K562 (cell line): ENCODE data around the gene RPL22. TPM values are rescaled to one million over a fixed set of nuclear protein-coding genes. Genes with fewer than 3 reads are reported as not detected.

ENCODE experiments used
- ATAC-seq: fragments of 200-7000 bp; cut with Tn5 transposase; 3 replicates; pipeline ENCODE4 v1.9.1; 2020; ENCODE audit warnings: moderate library complexity
- BruUV-seq: library from RNA; stranded (reverse); fragments of 400-500 nt; replicated peaks from 2 replicates; lab custom pipeline; 2021; lab: Mats Ljungman, UMichigan
- CTCF ChIA-PET: fragments of 300-600 bp; formaldehyde crosslinking; extraction: SDS; loops from one replicate; lab custom pipeline; 2021; ENCODE audit warnings: low intra/inter-chr PET ratio; lab: Yijun Ruan, JAX
- POLR2A ChIA-PET: fragments of 300-600, 350-650 bp; sonication (Branson Sonifier 250); formaldehyde crosslinking; extraction: SDS; loops from one replicate; lab custom pipeline; 2021; ENCODE audit warnings: antibody characterized with exemption, inconsistent platforms; lab: Yijun Ruan, JAX
- DNase-seq, 4 experiments: peaks; one replicate each; pipeline versions ENCODE4 v3.0.0 to v3.0.0-alpha.2; 2011 to 2018; ENCODE audit warnings: low spot score in 3 of 4, mixed read lengths in 3 of 4; ENCODE audit errors: extremely low read depth in 1 of 4
- FAIRE-seq: peaks from 2 replicates; lab custom pipeline; 2011; peaks lifted over from hg19 to GRCh38; lab: Jason Lieb, UNC
- H2AFZ ChIP-seq: 2 replicates; pipeline ENCODE4 v1.6.0; 2011; ENCODE audit warnings: low read depth, low read length, control low read depth, inconsistent platforms
- H3K27ac ChIP-seq: fragments of 200-600 bp; 3 replicates; pipeline ENCODE4 v1.8.0; 2011; ENCODE audit warnings: low read depth, mild to moderate bottlenecking, control low read depth, inconsistent platforms, low read length, moderate library complexity, mixed read lengths; ENCODE audit errors: extremely low read depth
- H3K27me3 ChIP-seq, 2 experiments: fragments of 300-600 bp in 1 of 2; 2 replicates in 1 of 2; 3 replicates in 1 of 2; pipeline versions ENCODE4 v1.6.0 to v1.8.0; 2011; ENCODE audit warnings: inconsistent platforms in 2 of 2, low read length in 2 of 2, mild to moderate bottlenecking in 1 of 2, mixed read lengths in 1 of 2, moderate library complexity in 1 of 2; ENCODE audit not compliant: control insufficient read depth in 2 of 2, insufficient read depth in 2 of 2
- H3K36me3 ChIP-seq: fragments of 300-600 bp; 3 replicates; pipeline ENCODE4 v1.8.0; 2011; ENCODE audit warnings: mild to moderate bottlenecking, low read length, inconsistent platforms; ENCODE audit not compliant: control insufficient read depth, insufficient read depth
- H3K4me1 ChIP-seq, 2 experiments: fragments of 200-600 bp in 1 of 2; replicated peaks in 1 of 2; 2 replicates in 1 of 2; 3 replicates in 1 of 2; pipeline versions ENCODE4 v1.5.1 to v1.8.0; 2011; ENCODE audit warnings: inconsistent platforms in 2 of 2, low read length in 2 of 2, mild to moderate bottlenecking in 1 of 2, mixed read lengths in 1 of 2, moderate library complexity in 1 of 2; ENCODE audit not compliant: control insufficient read depth in 2 of 2, insufficient read depth in 2 of 2
- H3K4me2 ChIP-seq: 2 replicates; pipeline ENCODE4 v1.6.1; 2011; ENCODE audit warnings: low read length, control low read depth, inconsistent platforms, mixed read lengths; ENCODE audit not compliant: insufficient read depth
- H3K4me3 ChIP-seq: fragments of 200-600 bp; sonication (generic), shearing (Covaris generic); 2 replicates; pipeline ENCODE4 v1.5.1; 2016; ENCODE audit warnings: control low read depth, inconsistent platforms
- H3K79me2 ChIP-seq: fragments of 200-600 bp; 3 replicates; pipeline ENCODE4 v1.8.0; 2011; ENCODE audit warnings: low read length, inconsistent platforms; ENCODE audit not compliant: control insufficient read depth, insufficient read depth
- H3K9ac ChIP-seq, 2 experiments: 2 replicates each; pipeline versions ENCODE4 v1.6.0 to v1.6.1; 2011; ENCODE audit warnings: low read depth in 2 of 2, low read length in 2 of 2, control low read depth in 1 of 2, inconsistent platforms in 1 of 2, mild to moderate bottlenecking in 1 of 2, mixed read lengths in 1 of 2; ENCODE audit not compliant: insufficient read depth in 1 of 2
- H3K9me1 ChIP-seq: one replicate; pipeline ENCODE4 v1.6.0; 2011; ENCODE audit warnings: inconsistent platforms, mild to moderate bottlenecking, low read length, moderate library complexity; ENCODE audit not compliant: control insufficient read depth, insufficient read depth
- H3K9me3 ChIP-seq: replicated peaks from 2 replicates; pipeline ENCODE4 v1.5.1; 2011; ENCODE audit warnings: low read depth, low read length, inconsistent platforms; ENCODE audit not compliant: control insufficient read depth, insufficient read depth
- H4K20me1 ChIP-seq: replicated peaks from 2 replicates; pipeline ENCODE4 v1.6.1; 2011; ENCODE audit warnings: low read length, inconsistent platforms, mixed read lengths; ENCODE audit not compliant: control insufficient read depth, insufficient read depth
- CCNT2 ChIP-seq: IDR thresholded peaks from 2 replicates; pipeline ENCODE4 v1.6.1; 2011; ENCODE audit warnings: borderline replicate concordance, low read depth, mild to moderate bottlenecking, moderate library complexity, mixed read lengths, low read length; ENCODE audit not compliant: insufficient read length; ENCODE audit errors: extremely low read depth
- POLR2G ChIP-seq: fragments of 200-400 bp; formaldehyde crosslinking; IDR thresholded peaks from 2 replicates; pipeline ENCODE4 v1.6.1; 2017; ENCODE audit warnings: low read depth, mild to moderate bottlenecking, antibody characterized with exemption, low read length, moderate library complexity
- RBFOX2 ChIP-seq: fragments of 200-400 bp; formaldehyde crosslinking; IDR thresholded peaks from 2 replicates; pipeline ENCODE4 v1.6.1; 2017; ENCODE audit warnings: low read depth, mild to moderate bottlenecking, low read length, moderate library complexity
- ZNF282 ChIP-seq: sonication (generic); formaldehyde crosslinking; IDR thresholded peaks from 2 replicates; pipeline ENCODE4 v1.8.1; 2023; ENCODE audit warnings: missing genetic modification reagents
- WGBS: fragments of 100-300 bp; shearing (Covaris generic); methylation state at CpG from one replicate; pipeline ENCODE4 v1.1.6; 2016; ENCODE audit warnings: low coverage, mixed read lengths; ENCODE audit not compliant: insufficient coverage; ENCODE audit errors: missing lambda C conversion rate; 5-methylcytosine and 5-hydroxymethylcytosine counted together
- in situ Hi-C: fragments of 300-500 bp; cut with MboI; formaldehyde crosslinking; loops from 4 replicates; pipeline ENCODE4 v1.15.0; 2018; ENCODE audit warnings: inconsistent platforms, mixed read lengths
- intact Hi-C: fragments of 100-400 bp; cut with micrococcal nuclease; formaldehyde crosslinking; loops from 2 replicates; pipeline ENCODE4 v1.14.2; 2022
- polyA plus RNA-seq, 8 experiments: library from polyadenylated mRNA; depleted of rRNA in 4 of 8; stranded (reverse) in 5 of 8; unstranded in 3 of 8; fragments of >200 nt; fragmentation: Nextera tagmentation in 2 of 8; fragmentation: Illumina TruSeq in 1 of 8; extraction: Ambion mirVana in 2 of 8; extraction: Trizol in 1 of 8; gene quantifications; 2 replicates each; pipeline versions ENCODE4 v1.2.1 to v1.2.3, GENCODE V29; 2011 to 2014; ENCODE audit warnings: inconsistent platforms in 1 of 8, missing spikeins in 1 of 8
- total RNA-seq, 7 experiments: library from RNA; depleted of rRNA in 6 of 7; stranded (reverse); fragments of >200 nt in 6 of 7; fragmentation: Illumina TruSeq in 2 of 7; extraction: Trizol in 2 of 7; gene quantifications; 2 replicates each; pipeline versions ENCODE4 v1.2.1 to v1.2.3, GENCODE V29; 2011 to 2021; ENCODE audit warnings: low replicate concordance in 1 of 7

Gene RPL22
- total and polyA plus RNA-seq, 9 of the 15 experiments (the other 6 are each of a cell fraction or from before 2014, with no cell fraction given), result 467 to 1,165 (median 607) TPM

DNA sequence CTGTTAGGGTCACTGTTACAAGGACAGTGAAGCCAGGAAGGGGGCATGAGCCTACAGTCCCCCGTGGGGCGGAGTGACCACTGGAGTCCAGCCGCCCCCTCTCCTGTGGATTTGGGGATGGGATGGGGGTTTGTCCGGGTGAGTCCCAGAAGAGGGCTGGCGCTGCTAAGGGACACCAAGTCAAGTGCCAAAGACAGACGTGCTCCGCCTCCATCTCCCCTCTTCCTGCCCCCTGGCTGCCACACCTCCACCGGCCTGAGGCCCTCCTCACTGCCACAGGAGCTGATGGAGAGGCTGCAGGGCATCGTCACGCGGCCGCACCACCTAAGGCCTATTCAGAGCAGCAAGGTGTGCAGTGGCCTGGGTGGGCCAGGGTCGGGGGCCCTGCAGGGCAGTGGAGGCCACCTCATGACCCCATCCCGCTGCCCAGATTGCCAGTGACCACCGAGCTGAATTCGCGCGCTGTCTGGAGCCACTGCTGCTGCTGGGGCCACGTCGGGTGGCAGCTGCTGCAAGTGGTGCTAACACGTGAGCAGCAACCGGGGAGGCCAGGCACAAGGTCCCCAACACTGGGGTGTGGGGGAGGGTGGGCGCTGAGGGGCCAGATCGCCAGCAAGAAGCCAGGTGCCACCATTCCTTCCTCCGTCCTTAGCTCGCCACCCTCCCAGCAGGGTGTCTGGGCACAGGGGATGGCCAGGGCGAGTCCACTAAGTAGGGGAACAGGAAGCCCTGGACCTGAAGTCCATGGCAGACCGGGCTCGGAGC, 11.4 kb upstream of the RPL22 start:
- Histone ChIP-seq H3K27ac (no peak overlapping the region), H3K4me2 (no peak overlapping the region), H2AFZ (no peak overlapping the region), H4K20me1 (no peaks in the 10 kb centered on the region), H3K36me3 (peaks cover 61% of the 10 kb centered on the region; the same call in 2 of the 3 replicates), H3K9ac (peak overlapping the region in 1 of 2 experiments; percentile 95; a peak in 2 of 4 replicates), H3K27me3 (no peaks in the 10 kb centered on the region), H3K9me1 (peaks cover 4% of the 10 kb centered on the region), H3K4me1 (peaks cover 6 to 63% of the 10 kb centered on the region in 2 experiments; a peak in 4 of 5 replicates), H3K9me3 (no peaks in the 10 kb centered on the region), H3K79me2 (peaks cover 46% of the 10 kb centered on the region), H3K4me3 (no peak overlapping the region)
- intact Hi-C loops (no loop called here), in situ Hi-C loops (no loop called here)
- no peak for DNase-seq
- TF ChIP-seq CCNT2, result no peak
- TF ChIP-seq ZNF282, result no peak
- TF ChIP-seq RBFOX2, result 0 out of 2 replicates have a peak, but pooled peaks have one; percentile 16
- peak; percentile 40; the same call in 1 of the 2 replicates for TF ChIP-seq POLR2G
- ChIA-PET CTCF (no interaction called here), POLR2A (interaction anchor here (0.6 to 1.9 kb wide), 6 partner anchors 7 to 577 kb away, joined by 3 to 6 read pairs (median 3); no protein-coding TSS in a partner anchor)
- ATAC-seq, result no peak
- 96% methylated on average over 26 of the region's 29 CpGs for WGBS
- no peak for FAIRE-seq
- BruUV-seq, result no TSS peak
